Adrenal gland (tissue), 5 donors: ENCODE measurements around the gene FHOD3.

Source experiments
- CTCF ChIP-seq, 6 experiments: fragments of 450-650 bp in 4 of 6; fragments of 200-600 bp in 2 of 6; sonication (generic) in 1 of 6; IDR thresholded peaks; 1 replicate in 5 of 6; 2 replicates in 1 of 6; pipeline versions ENCODE4 v1.5.1 to v1.8.0; 2016 to 2021; ENCODE audit warnings: antibody characterized with exemption in 6 of 6, mild to moderate bottlenecking in 2 of 6, moderate library complexity in 1 of 6
- POLR2A ChIP-seq, 2 donors: fragments of 450-650 bp; IDR thresholded peaks; one replicate each; pipeline ENCODE4 v1.6.1; 2017; ENCODE audit warnings: antibody characterized with exemption in 2 of 2, mild to moderate bottlenecking in 2 of 2, moderate library complexity in 1 of 2
- donor health status: DM: no; HTN: no; CAD: no.

- TF ChIP-seq CTCF (IDR thresholded peaks at IDR 0.05) (no peak), POLR2A (IDR thresholded peaks at IDR 0.05) (no peak)
Observed at GRCh38 chr18:36288689-36289088, 8.8 kb upstream of the FHOD3 start.
